K562 (cell line): Measurements from ENCODE around the gene GLRX2. TPM values are rescaled to one million over a fixed set of nuclear protein-coding genes. Genes with fewer than 3 reads are reported as not detected.

Experiments used
- E2F4 ChIP-seq: sonication (generic); formaldehyde crosslinking; IDR thresholded peaks from 2 replicates; pipeline ENCODE4 v1.8.0; 2022; ENCODE audit warnings: mild to moderate bottlenecking, low read depth, missing genetic modification reagents
- E2F6 ChIP-seq, 2 experiments: IDR thresholded peaks; 2 replicates each; pipeline ENCODE4 v1.6.1; 2011; ENCODE audit warnings: borderline replicate concordance in 1 of 2, control low read depth in 1 of 2, low read depth in 1 of 2, low read length in 1 of 2, mild to moderate bottlenecking in 1 of 2, mixed read lengths in 1 of 2, moderate library complexity in 1 of 2; ENCODE audit not compliant: insufficient read depth in 1 of 2, insufficient read length in 1 of 2, poor library complexity in 1 of 2, severe bottlenecking in 1 of 2; ENCODE audit errors: extremely low read depth in 1 of 2
- EHMT2 ChIP-seq: fragments of 450-650 bp; IDR thresholded peaks from 2 replicates; pipeline ENCODE4 v1.6.1; 2018; ENCODE audit warnings: antibody characterized with exemption
- ELF4 ChIP-seq: fragments of 450-650 bp; formaldehyde crosslinking; IDR thresholded peaks from 2 replicates; pipeline ENCODE4 v1.4.0; 2022; ENCODE audit warnings: missing genetic modification characterization
- FOXA3 ChIP-seq, 2 experiments: fragments of 450-650 bp in 1 of 2; sonication (generic) in 1 of 2; formaldehyde crosslinking; IDR thresholded peaks in 1 of 2; conservative IDR thresholded peaks in 1 of 2; 2 replicates each; pipeline versions ENCODE4 v1.4.0 to v1.8.0; 2020 to 2022; ENCODE audit warnings: mild to moderate bottlenecking in 2 of 2, missing genetic modification reagents in 1 of 2
- FOXK1 ChIP-seq: sonication (generic); formaldehyde crosslinking; IDR thresholded peaks from 2 replicates; pipeline ENCODE4 v1.8.0; 2022; ENCODE audit warnings: missing genetic modification reagents, mild to moderate bottlenecking, borderline replicate concordance
- FOXM1 ChIP-seq, 2 experiments: fragments of 450-650 bp in 1 of 2; sonication (generic) in 1 of 2; formaldehyde crosslinking in 1 of 2; IDR thresholded peaks; 2 replicates each; pipeline versions ENCODE4 v1.6.1 to v1.9.0; 2017 to 2022; ENCODE audit warnings: low read depth in 2 of 2, mild to moderate bottlenecking in 2 of 2, missing genetic modification reagents in 1 of 2, moderate library complexity in 1 of 2
- MECOM ChIP-seq: fragments of 250-450 bp; sonication (Bioruptor Pico); IDR thresholded peaks from 2 replicates; pipeline ENCODE4 v1.8.0; 2022; ENCODE audit warnings: inconsistent platforms
- MEF2A ChIP-seq: IDR thresholded peaks from 2 replicates; pipeline ENCODE4 v1.6.1; 2011; ENCODE audit warnings: low read depth, mild to moderate bottlenecking, low read length, moderate library complexity; ENCODE audit not compliant: control insufficient read depth
- NCOA2 ChIP-seq, 2 experiments: fragments of 450-650 bp; IDR thresholded peaks; 2 replicates each; pipeline ENCODE4 v1.6.1; 2018; ENCODE audit warnings: mild to moderate bottlenecking in 2 of 2, moderate library complexity in 1 of 2; ENCODE audit not compliant: partially characterized antibody in 2 of 2
- RB1 ChIP-seq: fragments of 450-650 bp; IDR thresholded peaks from 2 replicates; pipeline ENCODE4 v1.6.1; 2017; ENCODE audit warnings: low read depth, mild to moderate bottlenecking
- SMARCE1 ChIP-seq: fragments of 450-650 bp; IDR thresholded peaks from 2 replicates; pipeline ENCODE4 v1.7.1; 2016; ENCODE audit warnings: mild to moderate bottlenecking
- polyA plus RNA-seq, 8 experiments: library from polyadenylated mRNA; depleted of rRNA in 4 of 8; stranded (reverse) in 5 of 8; unstranded in 3 of 8; fragments of >200 nt; fragmentation: Nextera tagmentation in 2 of 8; fragmentation: Illumina TruSeq in 1 of 8; extraction: Ambion mirVana in 2 of 8; extraction: Trizol in 1 of 8; gene quantifications; 2 replicates each; pipeline versions ENCODE4 v1.2.1 to v1.2.3, GENCODE V29; 2011 to 2014; ENCODE audit warnings: inconsistent platforms in 1 of 8, missing spikeins in 1 of 8
- total RNA-seq, 7 experiments: library from RNA; depleted of rRNA in 6 of 7; stranded (reverse); fragments of >200 nt in 6 of 7; fragmentation: Illumina TruSeq in 2 of 7; extraction: Trizol in 2 of 7; gene quantifications; 2 replicates each; pipeline versions ENCODE4 v1.2.1 to v1.2.3, GENCODE V29; 2011 to 2021; ENCODE audit warnings: low replicate concordance in 1 of 7
- TF ChIP-seq, protein P1 (sequence below): IDR thresholded peaks from 3 replicates; pipeline ENCODE4 v1.6.1; 2011; ENCODE audit warnings: borderline replicate concordance, mild to moderate bottlenecking, moderate library complexity; ENCODE audit not compliant: insufficient read length; ENCODE audit errors: extremely low read depth
- TF ChIP-seq, protein P2 (sequence below): fragments of 150-350 bp; conservative IDR thresholded peaks from 2 replicates; pipeline ENCODE4 v1.6.1; 2014; ENCODE audit warnings: low read length
- TF ChIP-seq, protein P3 (sequence below): fragments of 450-650 bp; formaldehyde crosslinking; IDR thresholded peaks from 2 replicates; pipeline ENCODE4 v1.4.0; 2020; ENCODE audit warnings: mild to moderate bottlenecking, moderate library complexity

GLRX2 gene
- total and polyA plus RNA-seq, 9 of the 15 experiments (the other 6 are each of a cell fraction or from before 2014, with no cell fraction given), result 13.3 to 82.6 (median 55.1) TPM

- TF ChIP-seq E2F6 (IDR thresholded peaks at IDR 0.05; ENCODE audit: borderline replicate concordance in 1 of 2, extremely low read depth in 1 of 2, insufficient read depth in 1 of 2, insufficient read length in 1 of 2, low read depth in 1 of 2, low read length in 1 of 2, poor library complexity in 1 of 2, severe bottlenecking in 1 of 2), result peak in 1 of 2 experiments; percentile 38
- TF ChIP-seq, protein P1, sequence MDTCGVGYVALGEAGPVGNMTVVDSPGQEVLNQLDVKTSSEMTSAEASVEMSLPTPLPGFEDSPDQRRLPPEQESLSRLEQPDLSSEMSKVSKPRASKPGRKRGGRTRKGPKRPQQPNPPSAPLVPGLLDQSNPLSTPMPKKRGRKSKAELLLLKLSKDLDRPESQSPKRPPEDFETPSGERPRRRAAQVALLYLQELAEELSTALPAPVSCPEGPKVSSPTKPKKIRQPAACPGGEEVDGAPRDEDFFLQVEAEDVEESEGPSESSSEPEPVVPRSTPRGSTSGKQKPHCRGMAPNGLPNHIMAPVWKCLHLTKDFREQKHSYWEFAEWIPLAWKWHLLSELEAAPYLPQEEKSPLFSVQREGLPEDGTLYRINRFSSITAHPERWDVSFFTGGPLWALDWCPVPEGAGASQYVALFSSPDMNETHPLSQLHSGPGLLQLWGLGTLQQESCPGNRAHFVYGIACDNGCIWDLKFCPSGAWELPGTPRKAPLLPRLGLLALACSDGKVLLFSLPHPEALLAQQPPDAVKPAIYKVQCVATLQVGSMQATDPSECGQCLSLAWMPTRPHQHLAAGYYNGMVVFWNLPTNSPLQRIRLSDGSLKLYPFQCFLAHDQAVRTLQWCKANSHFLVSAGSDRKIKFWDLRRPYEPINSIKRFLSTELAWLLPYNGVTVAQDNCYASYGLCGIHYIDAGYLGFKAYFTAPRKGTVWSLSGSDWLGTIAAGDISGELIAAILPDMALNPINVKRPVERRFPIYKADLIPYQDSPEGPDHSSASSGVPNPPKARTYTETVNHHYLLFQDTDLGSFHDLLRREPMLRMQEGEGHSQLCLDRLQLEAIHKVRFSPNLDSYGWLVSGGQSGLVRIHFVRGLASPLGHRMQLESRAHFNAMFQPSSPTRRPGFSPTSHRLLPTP, result no peak
- no peak for TF ChIP-seq MEF2A
- TF ChIP-seq RB1, result no peak
- no peak for TF ChIP-seq FOXA3 (CRISPR knock-in tag; conservative IDR thresholded peaks at IDR 0.05 in 1 of 2, IDR thresholded peaks at IDR 0.05 in 1 of 2)
- TF ChIP-seq FOXM1 (IDR thresholded peaks at IDR 0.05; ENCODE audit: low read depth), result peak; percentile 17; the same call in 1 of the 2 replicates
- no peak for TF ChIP-seq FOXM1 (CRISPR knock-in tag; IDR thresholded peaks at IDR 0.05; ENCODE audit: low read depth)
- TF ChIP-seq EHMT2, result peak; percentile 58; the same call in 1 of the 2 replicates
- TF ChIP-seq, protein P2, sequence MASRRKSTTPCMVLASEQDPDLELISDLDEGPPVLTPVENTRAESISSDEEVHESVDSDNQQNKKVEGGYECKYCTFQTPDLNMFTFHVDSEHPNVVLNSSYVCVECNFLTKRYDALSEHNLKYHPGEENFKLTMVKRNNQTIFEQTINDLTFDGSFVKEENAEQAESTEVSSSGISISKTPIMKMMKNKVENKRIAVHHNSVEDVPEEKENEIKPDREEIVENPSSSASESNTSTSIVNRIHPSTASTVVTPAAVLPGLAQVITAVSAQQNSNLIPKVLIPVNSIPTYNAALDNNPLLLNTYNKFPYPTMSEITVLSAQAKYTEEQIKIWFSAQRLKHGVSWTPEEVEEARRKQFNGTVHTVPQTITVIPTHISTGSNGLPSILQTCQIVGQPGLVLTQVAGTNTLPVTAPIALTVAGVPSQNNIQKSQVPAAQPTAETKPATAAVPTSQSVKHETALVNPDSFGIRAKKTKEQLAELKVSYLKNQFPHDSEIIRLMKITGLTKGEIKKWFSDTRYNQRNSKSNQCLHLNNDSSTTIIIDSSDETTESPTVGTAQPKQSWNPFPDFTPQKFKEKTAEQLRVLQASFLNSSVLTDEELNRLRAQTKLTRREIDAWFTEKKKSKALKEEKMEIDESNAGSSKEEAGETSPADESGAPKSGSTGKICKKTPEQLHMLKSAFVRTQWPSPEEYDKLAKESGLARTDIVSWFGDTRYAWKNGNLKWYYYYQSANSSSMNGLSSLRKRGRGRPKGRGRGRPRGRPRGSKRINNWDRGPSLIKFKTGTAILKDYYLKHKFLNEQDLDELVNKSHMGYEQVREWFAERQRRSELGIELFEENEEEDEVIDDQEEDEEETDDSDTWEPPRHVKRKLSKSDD, result no peak
- no peak for TF ChIP-seq ELF4 (CRISPR knock-in tag)
- TF ChIP-seq, protein P3, sequence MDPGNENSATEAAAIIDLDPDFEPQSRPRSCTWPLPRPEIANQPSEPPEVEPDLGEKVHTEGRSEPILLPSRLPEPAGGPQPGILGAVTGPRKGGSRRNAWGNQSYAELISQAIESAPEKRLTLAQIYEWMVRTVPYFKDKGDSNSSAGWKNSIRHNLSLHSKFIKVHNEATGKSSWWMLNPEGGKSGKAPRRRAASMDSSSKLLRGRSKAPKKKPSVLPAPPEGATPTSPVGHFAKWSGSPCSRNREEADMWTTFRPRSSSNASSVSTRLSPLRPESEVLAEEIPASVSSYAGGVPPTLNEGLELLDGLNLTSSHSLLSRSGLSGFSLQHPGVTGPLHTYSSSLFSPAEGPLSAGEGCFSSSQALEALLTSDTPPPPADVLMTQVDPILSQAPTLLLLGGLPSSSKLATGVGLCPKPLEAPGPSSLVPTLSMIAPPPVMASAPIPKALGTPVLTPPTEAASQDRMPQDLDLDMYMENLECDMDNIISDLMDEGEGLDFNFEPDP, result no peak
- TF ChIP-seq NCOA2 (IDR thresholded peaks at IDR 0.05; ENCODE audit: partially characterized antibody in 2 of 2), result no peak
- TF ChIP-seq E2F4 (CRISPR knock-in tag), result no peak
- no peak for TF ChIP-seq FOXK1 (CRISPR knock-in tag)
- TF ChIP-seq MECOM (CRISPR knock-in tag), result no peak
- peak; percentile 53; the same call in 1 of the 2 replicates for TF ChIP-seq SMARCE1
Measured at GRCh38 chr1:193068013-193068412, 37.2 kb downstream of the GLRX2 start (continued).
